ENCODE measurements around the gene CDC16.

DNA sequence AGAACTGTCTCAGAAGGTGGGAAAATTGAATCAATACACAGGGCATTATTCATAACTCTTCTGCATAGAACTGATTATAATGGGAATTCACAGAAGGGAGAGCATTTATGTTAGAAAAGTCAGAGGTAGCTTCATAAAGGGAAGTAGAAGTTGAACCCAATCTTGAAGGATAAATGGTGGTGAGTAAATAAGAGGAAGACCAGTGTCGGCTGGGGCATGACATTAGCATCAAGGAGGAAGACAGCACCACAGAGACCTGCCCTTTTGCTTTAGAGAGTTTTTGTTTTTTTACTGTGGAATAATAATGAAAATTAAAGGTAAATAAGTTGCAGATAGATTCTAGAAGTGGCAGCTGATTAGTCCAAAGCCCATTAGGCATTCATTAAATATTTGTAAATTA is 21.9 kb downstream of the CDC16 start:
- TF ChIP-seq, protein P1, sequence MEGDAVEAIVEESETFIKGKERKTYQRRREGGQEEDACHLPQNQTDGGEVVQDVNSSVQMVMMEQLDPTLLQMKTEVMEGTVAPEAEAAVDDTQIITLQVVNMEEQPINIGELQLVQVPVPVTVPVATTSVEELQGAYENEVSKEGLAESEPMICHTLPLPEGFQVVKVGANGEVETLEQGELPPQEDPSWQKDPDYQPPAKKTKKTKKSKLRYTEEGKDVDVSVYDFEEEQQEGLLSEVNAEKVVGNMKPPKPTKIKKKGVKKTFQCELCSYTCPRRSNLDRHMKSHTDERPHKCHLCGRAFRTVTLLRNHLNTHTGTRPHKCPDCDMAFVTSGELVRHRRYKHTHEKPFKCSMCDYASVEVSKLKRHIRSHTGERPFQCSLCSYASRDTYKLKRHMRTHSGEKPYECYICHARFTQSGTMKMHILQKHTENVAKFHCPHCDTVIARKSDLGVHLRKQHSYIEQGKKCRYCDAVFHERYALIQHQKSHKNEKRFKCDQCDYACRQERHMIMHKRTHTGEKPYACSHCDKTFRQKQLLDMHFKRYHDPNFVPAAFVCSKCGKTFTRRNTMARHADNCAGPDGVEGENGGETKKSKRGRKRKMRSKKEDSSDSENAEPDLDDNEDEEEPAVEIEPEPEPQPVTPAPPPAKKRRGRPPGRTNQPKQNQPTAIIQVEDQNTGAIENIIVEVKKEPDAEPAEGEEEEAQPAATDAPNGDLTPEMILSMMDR (conservative IDR thresholded peaks at IDR 0.05; ENCODE audit: low read length): no peak
- no peak for TF ChIP-seq EZH2phosphoT487 (IDR thresholded peaks at IDR 0.05; ENCODE audit: borderline replicate concordance, low read depth, low read length)
